GM23338 (cell line): ENCODE measurements around the gene SYT9.

Experiments
- CREB1 ChIP-seq: fragments of 250-450 bp; sonication (Bioruptor Pico); IDR thresholded peaks from 2 replicates; pipeline ENCODE4 v1.5.0; 2020; ENCODE audit warnings: low read depth, mild to moderate bottlenecking, moderate library complexity
- EZH2 ChIP-seq: fragments of 200-600 bp; sonication (generic); IDR thresholded peaks from one replicate; pipeline ENCODE4 v1.8.0; 2017; ENCODE audit warnings: antibody characterized with exemption, mild to moderate bottlenecking, low read depth; ENCODE audit not compliant: unreplicated experiment
- EZH2phosphoT487 ChIP-seq: fragments of 200-600 bp; sonication (generic); IDR thresholded peaks from one replicate; pipeline ENCODE4 v1.8.1; 2018; ENCODE audit warnings: antibody characterized with exemption; ENCODE audit not compliant: unreplicated experiment
- JUNB ChIP-seq: IDR thresholded peaks from one replicate; pipeline ENCODE4 v1.6.1; 2016; ENCODE audit warnings: antibody characterized with exemption; ENCODE audit not compliant: unreplicated experiment
- NANOG ChIP-seq: IDR thresholded peaks from 2 replicates; pipeline ENCODE4 v1.6.1; 2016; ENCODE audit warnings: antibody characterized with exemption, borderline replicate concordance
- POLR2AphosphoS5 ChIP-seq: IDR thresholded peaks from 2 replicates; pipeline ENCODE4 v1.6.1; 2016; ENCODE audit warnings: antibody characterized with exemption, low read depth
- TF ChIP-seq, protein P1 (sequence below), 2 experiments: fragments of 200-600 bp in 1 of 2; sonication (generic) in 1 of 2; conservative IDR thresholded peaks; 2 replicates each; pipeline versions ENCODE4 v1.5.1 to v1.6.1; 2016 to 2017; ENCODE audit warnings: antibody characterized with exemption in 2 of 2, low read depth in 2 of 2, mild to moderate bottlenecking in 2 of 2, moderate library complexity in 1 of 2
- TF ChIP-seq, protein P2 (sequence below): IDR thresholded peaks from one replicate; pipeline ENCODE4 v1.6.1; 2018; ENCODE audit warnings: antibody characterized with exemption; ENCODE audit not compliant: unreplicated experiment

DNA sequence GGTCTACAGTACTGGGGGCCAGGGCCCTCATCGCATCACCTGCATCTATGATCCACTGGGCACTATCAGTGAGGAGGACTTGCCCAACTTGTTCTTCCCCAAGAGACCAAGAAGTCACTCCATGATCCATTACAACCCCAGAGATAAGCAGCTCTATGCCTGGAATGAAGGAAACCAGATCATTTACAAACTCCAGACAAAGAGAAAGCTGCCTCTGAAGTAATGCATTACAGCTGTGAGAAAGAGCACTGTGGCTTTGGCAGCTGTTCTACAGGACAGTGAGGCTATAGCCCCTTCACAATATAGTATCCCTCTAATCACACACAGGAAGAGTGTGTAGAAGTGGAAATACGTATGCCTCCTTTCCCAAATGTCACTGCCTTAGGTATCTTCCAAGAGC lies 258.3 kb downstream of the SYT9 start:
- TF ChIP-seq, protein P1, sequence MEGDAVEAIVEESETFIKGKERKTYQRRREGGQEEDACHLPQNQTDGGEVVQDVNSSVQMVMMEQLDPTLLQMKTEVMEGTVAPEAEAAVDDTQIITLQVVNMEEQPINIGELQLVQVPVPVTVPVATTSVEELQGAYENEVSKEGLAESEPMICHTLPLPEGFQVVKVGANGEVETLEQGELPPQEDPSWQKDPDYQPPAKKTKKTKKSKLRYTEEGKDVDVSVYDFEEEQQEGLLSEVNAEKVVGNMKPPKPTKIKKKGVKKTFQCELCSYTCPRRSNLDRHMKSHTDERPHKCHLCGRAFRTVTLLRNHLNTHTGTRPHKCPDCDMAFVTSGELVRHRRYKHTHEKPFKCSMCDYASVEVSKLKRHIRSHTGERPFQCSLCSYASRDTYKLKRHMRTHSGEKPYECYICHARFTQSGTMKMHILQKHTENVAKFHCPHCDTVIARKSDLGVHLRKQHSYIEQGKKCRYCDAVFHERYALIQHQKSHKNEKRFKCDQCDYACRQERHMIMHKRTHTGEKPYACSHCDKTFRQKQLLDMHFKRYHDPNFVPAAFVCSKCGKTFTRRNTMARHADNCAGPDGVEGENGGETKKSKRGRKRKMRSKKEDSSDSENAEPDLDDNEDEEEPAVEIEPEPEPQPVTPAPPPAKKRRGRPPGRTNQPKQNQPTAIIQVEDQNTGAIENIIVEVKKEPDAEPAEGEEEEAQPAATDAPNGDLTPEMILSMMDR (conservative IDR thresholded peaks at IDR 0.05; ENCODE audit: low read depth in 2 of 2) = no peak
- TF ChIP-seq POLR2AphosphoS5 (no peak), JUNB (no peak), EZH2 (no peak), NANOG (no peak), EZH2phosphoT487 (no peak), CREB1 (no peak)
- TF ChIP-seq, protein P2, sequence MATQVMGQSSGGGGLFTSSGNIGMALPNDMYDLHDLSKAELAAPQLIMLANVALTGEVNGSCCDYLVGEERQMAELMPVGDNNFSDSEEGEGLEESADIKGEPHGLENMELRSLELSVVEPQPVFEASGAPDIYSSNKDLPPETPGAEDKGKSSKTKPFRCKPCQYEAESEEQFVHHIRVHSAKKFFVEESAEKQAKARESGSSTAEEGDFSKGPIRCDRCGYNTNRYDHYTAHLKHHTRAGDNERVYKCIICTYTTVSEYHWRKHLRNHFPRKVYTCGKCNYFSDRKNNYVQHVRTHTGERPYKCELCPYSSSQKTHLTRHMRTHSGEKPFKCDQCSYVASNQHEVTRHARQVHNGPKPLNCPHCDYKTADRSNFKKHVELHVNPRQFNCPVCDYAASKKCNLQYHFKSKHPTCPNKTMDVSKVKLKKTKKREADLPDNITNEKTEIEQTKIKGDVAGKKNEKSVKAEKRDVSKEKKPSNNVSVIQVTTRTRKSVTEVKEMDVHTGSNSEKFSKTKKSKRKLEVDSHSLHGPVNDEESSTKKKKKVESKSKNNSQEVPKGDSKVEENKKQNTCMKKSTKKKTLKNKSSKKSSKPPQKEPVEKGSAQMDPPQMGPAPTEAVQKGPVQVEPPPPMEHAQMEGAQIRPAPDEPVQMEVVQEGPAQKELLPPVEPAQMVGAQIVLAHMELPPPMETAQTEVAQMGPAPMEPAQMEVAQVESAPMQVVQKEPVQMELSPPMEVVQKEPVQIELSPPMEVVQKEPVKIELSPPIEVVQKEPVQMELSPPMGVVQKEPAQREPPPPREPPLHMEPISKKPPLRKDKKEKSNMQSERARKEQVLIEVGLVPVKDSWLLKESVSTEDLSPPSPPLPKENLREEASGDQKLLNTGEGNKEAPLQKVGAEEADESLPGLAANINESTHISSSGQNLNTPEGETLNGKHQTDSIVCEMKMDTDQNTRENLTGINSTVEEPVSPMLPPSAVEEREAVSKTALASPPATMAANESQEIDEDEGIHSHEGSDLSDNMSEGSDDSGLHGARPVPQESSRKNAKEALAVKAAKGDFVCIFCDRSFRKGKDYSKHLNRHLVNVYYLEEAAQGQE = no peak
